Femur (tissue), 1 donor: ENCODE measurements around the gene CSNK1A1L.

Experiments used
- DNase-seq: peaks from one replicate; pipeline ENCODE4 v3.0.0-alpha.2; 2017

Gene CSNK1A1L

DNA sequence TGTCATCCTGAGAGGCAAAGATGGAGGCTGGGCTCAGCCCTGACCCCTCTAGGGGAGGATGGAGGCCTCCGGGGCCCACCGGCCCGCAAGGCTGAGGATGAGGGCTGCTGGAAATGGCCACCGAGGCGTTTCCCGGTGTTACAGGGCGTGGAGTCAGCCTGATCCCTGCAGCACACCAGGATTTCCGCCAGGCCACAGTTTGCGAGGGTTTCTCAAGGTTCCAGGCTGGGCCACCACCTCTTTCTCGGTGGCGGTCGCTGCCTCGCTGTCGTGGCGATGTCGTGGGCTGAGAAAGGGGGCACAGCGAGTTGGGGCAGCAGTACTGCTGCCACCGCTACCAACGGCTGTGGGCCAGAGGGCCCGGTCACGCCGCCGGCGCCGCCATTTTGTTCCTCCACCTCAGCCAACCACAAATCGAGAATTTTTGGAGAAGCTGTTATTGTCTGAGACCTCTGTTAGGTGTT is at the start of gene CSNK1A1L:
CSNK1A1L (minus strand) TSS at position 414 of the 464 bp plus-strand sequence; CDS start at position 6, 408 bp downstream.
- DNase-seq: no peak

DNA sequence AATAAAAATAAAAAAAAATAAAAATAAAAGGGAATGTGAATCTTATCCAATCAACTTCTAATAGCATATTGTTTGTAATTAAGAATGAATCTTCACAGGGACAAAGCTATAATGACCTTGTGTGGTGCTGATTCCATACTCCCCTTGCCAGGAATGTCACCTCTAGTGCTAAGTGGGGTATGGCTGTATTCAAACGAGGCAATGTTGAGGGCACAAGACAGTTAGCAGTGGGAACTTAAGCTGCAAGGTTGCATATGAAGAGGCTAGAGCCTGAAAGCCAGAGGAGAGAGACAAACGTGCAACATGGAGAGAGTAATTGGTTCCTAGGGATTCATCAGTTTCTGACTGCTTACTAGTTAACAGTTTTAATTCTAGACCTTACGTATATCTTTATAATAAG is 43.9 kb upstream of the CSNK1A1L start:
- no peak for DNase-seq

DNA sequence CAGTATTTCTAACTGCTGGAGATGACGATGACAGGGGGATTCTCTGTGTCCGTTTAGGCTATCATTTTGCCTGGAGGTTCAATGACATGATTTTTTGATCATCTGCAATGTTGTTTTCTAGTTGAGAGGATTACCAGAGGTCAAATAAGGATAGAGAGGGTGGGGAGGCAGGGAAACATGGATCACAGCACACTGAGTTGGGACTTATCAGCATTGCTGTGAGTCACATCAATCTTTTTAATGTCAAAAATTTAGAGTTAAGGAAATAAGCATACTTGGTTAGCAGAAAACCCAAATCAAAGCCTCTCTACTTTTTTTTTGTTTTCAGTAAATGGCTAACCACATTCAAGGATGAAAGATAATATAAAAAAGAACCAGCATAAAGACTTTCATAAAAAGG is 43.0 kb upstream of the CSNK1A1L start:
- DNase-seq: no peak

- DNase-seq: no peak
Observed at GRCh38 chr13:37144661-37145060, 39.2 kb upstream of the CSNK1A1L start.

DNA sequence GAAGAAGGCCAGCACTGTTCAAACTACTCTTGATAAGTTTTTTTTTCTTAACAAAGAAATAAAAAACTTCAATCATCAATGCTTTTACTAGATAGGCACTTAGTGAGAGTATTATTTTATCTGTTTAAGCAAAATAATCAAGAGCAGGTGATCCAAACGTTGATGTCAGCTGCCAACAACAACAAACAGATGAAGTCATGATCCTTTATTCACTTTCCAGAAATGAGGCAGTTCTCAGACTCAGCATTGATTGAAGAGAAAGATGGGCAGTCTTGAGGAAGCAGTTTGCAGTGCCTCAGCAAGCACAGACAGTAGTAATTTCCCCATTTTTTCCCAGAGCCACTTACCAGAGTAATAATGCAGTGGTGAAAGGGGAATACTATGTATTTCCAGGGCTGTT is 38.4 kb upstream of the CSNK1A1L start:
- no peak for DNase-seq

- no peak for DNase-seq
Observed at GRCh38 chr13:37142877-37143276, 37.4 kb upstream of the CSNK1A1L start.

- DNase-seq: no peak
Observed at GRCh38 chr13:37141011-37141410, 35.5 kb upstream of the CSNK1A1L start.

DNA sequence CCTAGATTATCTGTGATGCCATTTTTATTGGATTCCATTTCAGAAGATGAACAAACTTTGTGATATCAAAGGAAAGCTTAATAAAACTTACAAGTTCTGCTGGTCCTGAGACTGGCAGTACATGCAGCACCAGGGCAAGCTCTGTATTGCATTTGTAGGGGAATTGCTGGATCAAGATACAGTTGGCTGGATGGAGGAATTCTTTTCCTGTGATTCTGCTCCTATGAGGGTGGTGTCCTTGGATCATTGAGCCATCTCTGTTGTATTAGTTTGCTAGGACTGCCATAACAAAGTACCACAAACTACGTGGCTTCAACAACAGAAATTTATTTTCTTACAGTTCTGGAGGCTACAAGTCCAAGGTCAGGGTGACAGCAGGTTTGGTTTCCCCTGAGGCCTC is 33.9 kb upstream of the CSNK1A1L start:
- DNase-seq: no peak

DNA sequence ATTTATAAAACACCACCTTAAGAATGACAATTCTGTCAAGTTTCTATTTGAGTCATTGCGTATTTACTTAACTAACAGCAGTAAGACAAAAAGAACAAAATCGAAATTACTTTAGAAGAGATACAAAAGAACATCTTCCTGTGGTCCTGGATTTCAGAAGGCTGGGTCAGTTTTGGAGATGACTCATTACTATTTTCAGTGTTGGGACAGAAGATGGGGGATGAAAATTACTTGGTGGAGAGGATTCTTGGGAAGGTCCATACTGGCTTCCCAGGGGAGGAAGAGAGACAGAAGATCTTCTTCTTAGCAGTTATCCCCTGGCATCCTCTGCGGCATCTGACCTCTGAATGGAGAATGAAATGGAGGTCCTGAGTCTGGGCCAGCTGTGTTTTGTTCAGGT is 33.5 kb upstream of the CSNK1A1L start:
- DNase-seq: no peak

DNA sequence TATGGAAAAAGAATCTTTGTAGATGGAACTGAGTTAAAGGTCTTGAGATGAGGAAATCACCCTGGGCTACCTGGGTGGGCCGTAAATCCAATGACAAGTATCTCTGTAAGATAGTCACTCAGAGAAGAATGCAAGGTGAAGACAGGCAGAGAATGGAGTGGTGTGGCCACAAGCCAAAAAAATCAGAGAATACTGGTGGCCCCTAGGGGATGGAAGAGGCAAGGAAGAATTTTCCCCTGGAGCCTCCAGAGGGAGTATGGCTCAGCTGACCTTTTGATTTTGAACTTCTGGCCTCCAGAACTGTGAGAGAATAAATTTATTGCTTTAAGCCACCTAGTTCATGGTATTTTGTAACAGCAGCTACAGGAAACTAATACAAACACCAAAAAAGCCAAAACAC is 32.7 kb upstream of the CSNK1A1L start:
- no peak for DNase-seq

DNA sequence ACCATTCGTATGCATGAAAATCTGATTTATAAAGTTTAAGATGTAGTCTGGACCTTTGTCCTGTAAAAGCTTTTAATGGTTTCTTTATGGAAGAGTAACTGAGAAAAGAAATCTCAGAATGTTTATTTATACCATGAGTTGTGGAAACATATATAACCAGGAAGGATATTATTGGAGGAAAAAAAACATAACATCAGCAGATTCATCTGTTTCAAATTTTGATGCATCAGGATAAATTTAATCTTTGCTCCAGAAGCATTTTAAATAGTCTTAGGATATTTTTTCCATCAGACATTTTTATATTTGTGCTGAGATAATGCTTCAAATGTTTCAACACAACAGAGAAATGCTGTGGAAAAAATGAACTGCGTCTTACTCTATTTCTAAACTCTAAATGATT is 31.2 kb upstream of the CSNK1A1L start:
- DNase-seq: no peak

- DNase-seq: no peak
Observed at GRCh38 chr13:37136187-37136586, 30.7 kb upstream of the CSNK1A1L start.

DNA sequence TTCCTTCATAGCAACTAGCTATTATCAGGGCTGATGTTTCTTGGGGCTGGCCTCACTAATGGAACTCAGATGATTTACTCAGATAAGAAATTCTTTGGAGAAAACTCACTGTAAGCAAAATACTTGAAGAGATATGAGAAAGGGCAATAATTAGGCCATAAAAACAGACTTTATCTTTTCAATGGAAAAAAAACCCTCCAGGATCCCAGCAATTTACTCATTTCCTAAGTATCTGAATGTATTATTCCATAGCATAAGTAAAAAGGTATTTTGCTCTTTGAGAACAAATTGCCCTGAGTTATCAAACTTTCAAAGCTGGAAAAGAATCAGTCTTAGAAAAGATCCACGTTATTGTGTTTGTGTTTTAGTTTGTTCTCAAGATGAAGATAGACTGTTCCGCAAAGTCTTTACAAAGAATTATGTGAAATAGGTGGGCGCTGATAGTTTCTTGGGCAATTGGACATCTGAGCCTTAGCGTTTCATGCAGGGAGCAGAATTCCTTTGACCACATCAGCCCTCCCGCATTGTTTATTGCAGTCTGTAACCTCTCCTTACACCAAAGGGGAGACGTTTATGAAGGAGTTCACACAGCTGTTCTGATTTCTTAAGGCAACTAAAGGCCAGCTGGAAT is 29.1 kb upstream of the CSNK1A1L start:
- DNase-seq: no peak

GRCh38 chr13:37132211-37132610 is 26.7 kb upstream of the CSNK1A1L start:
- no peak for DNase-seq

DNA sequence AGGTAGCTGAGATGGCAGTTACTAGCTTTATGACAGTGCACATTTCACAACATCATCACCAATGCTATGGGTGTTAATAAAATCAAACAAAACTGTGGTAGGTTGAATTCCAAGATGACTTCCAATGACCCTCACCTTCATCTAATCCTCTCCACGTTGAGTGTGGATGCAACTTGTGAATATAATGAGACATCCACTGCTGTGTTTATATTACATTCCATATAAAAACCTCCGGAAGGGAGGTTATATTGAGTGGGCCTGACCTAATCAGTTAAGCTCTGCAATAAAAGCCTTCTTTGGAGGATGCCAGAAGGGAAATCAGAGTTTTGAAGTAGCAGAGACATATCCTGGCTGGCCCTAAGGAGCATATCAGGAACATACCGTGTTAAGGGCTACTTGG is 25.6 kb upstream of the CSNK1A1L start:
- DNase-seq: no peak

DNA sequence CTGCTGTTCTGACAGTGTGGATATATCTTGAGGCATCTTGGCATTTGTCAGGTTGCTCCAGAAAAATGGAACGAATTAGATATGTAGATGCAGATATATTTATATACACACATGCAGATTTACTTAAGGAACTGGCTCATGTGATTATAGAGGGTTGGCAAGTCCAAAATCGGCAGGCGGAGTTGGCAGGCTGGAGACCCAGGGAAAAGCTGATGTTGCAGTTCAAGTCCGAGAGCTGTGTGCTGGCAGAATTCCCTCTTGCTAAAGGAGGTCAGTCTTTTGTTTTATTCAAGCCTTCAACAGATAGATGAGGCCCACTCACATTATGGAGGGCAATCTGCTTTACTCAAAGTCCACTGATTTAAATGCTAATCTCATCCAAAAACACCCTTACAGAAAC is 24.4 kb upstream of the CSNK1A1L start:
- peak; percentile 63 for DNase-seq

GRCh38 chr13:37127691-37128241 is 22.3 kb upstream of the CSNK1A1L start:
- DNase-seq: peak; percentile 51

GRCh38 chr13:37123337-37123736 is 17.9 kb upstream of the CSNK1A1L start:
- DNase-seq: no peak

- DNase-seq: peak; percentile 35
Observed at GRCh38 chr13:37118016-37118415, 12.6 kb upstream of the CSNK1A1L start.

DNA sequence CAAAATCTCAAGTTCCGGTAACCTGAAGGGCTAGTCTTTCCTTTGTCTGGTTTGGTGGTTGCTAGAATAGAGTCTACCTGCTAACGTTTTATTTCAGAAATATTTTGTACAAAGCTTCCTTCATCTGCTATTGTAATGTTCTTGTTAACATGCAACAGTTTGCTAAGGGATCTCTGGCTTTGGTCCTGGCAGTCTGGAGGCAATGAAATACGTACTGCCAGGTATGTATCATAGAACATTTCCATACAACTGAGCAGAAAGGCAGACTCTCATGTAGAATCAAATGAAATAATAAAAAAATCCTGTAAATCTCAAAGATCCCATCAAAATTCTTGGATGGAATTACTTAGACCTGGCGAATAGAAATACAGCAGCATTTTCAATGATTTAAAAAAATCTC is 8.8 kb upstream of the CSNK1A1L start:
- DNase-seq: no peak

DNA sequence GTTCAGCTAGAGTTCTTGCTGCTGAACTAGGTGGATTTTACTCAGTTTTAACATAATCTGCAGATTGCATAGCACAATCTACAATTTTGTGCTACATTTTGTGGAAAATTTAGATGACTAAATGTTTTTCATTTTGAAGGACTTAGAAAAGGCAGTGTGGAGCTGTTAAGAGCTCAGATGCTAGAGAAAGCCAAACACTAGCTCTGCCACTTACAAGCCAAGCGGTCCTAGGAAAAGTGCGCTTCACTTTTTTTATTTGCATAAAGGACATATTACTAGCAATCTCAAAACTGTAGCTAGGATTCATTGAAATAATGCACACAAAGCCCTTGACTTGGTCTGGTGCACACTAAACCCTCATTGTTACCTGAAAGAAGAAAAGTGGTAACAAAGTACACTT is 8.1 kb upstream of the CSNK1A1L start:
- no peak for DNase-seq

DNA sequence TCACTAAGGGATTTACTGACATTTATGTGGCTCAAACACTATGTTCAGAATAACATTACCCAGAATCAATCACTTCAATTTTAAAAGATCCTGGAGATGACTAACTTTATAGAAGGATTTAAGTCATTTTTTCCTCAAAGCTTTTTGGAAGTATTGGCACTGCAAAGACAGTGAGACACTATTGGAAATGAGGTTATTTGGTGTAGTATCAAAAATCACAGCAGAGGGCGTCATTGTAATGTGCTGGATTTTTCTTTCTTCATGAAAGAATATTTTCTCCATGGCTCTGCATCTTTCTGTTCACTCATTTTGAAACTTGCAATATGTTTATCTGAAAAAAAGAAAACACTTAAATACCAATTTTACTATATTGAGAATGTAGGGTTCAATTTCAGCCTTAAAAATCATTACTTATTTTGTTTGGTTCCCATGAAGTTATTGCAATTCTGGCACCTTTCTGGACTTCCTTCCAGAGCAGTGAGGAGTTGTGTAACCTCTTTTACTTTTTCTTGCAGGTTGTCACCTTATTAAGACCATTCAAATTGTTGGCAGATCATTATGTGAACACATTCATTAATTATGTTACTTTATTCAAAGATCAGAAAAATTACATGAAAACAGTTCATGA is 3.7 kb upstream of the CSNK1A1L start:
- DNase-seq: no peak

DNA sequence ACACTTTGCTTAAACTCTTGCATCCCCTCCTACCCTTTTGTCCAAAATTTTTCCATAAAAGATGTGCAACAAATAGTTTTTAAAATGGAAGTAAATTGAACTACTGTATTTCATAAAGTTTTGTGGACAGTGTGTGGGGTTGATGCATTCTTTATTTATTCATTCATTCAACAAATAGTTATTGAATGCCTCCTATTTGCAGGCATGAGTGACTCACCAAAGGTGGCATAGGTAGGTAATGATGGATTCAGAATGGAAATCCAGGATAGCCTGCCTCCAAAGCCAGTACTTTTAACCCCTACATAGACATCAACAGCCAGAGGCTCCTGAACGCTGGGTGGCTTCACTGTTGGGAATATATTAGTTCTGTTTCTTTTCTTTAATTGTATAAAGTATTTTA is 2.4 kb upstream of the CSNK1A1L start:
- DNase-seq: no peak

- DNase-seq: no peak
Observed at GRCh38 chr13:37107456-37107855, 2.0 kb upstream of the CSNK1A1L start.

- no peak for DNase-seq
Observed at GRCh38 chr13:37106642-37107041, 1.2 kb upstream of the CSNK1A1L start.
